ACHN (cell line): ENCODE data around the gene SOX8.
A peak's percentile ranks its signal among the peaks of the same experiment; 100 is the strongest.
"Not testable (repeated sequence)": the region's sequence is repeated elsewhere in the genome, so short reads cannot be mapped to it uniquely, and the experiment has no call there.

Experiments used
- DNase-seq: peaks from one replicate; pipeline ENCODE4 v3.0.0-alpha.2; 2015
- in situ Hi-C: cut with HindIII; loops from 2 replicates; pipeline ENCODE4 v1.10.0; 2017; ENCODE audit warnings: low sequenced_read_pairs, low pct_ligation_motif_present, low pct_unique_long_range_greater_than_20kb

Gene SOX8

GRCh38 chr16:1012135-1012534 lies 30.6 kb downstream of the SOX8 start:
- in situ Hi-C loops: no loop called here
- no peak for DNase-seq

DNA sequence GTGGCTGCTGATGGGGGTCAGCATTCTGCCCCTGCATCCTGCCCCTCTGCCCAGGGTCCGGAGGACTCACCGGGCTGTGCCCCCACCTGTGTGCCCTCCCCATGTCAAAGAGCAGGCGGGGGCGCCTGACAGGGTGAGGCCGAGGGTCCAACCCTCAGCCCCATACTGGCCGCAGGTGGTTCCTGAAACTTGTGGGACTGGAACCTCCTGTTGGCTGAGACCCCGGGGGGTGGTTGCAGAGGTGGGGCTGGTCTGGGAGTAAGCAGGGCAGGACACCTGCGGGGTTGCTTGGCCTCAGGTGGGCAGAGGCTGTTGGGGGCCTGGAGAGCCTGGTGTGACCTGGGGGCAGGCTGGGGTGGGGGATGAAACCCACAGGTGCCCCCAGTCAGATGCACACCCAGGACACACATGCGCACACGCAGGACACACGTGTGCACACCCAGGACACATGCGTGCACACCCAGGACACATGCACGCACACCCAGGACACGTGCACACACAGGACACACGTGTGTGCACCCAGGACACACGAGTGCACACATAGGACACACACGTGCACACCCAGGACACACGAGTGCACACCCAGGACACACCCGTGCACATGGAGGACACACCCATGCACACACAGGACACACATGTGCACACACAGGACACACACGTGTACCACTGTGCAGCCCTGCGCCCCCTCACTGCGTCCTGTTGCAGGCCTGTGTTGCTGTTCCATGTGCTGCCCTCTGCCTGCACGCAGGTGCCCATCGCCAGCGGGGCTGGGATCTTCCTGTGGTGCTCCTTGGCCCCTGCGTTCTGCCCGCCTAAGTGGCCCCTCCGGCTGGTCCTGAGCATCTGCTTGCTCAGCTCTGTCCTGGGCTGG lies 31.4 kb downstream of the SOX8 start:
- DNase-seq: no peak
- in situ Hi-C loops: no loop called here

GRCh38 chr16:1013593-1013900 lies 32.0 kb downstream of the SOX8 start:
- in situ Hi-C loops: no loop called here
- no peak for DNase-seq

DNA sequence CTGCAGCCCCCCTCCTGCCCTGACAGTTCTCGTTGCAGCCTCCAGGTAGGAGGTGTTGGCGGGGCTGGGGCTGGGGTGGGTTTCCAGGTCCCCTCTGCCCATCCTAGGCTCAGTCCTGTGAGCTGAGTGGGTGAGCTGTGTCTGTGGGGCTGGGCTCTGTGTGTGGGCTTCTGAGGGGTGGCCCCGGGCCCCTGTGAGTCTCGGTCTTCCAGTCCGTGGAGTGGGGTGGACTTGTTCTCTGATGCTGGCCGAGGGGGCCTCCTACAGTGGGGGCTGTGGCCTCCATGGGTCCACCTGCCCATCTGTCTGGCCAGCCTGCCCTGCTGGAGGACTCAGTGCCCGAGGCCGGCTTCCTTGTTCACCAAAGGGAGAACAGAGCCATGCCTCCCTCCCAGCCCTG lies 32.7 kb downstream of the SOX8 start:
- in situ Hi-C loops: no loop called here
- no peak for DNase-seq

GRCh38 chr16:1014771-1015495 lies 33.4 kb downstream of the SOX8 start:
- in situ Hi-C loops: no loop called here

DNA sequence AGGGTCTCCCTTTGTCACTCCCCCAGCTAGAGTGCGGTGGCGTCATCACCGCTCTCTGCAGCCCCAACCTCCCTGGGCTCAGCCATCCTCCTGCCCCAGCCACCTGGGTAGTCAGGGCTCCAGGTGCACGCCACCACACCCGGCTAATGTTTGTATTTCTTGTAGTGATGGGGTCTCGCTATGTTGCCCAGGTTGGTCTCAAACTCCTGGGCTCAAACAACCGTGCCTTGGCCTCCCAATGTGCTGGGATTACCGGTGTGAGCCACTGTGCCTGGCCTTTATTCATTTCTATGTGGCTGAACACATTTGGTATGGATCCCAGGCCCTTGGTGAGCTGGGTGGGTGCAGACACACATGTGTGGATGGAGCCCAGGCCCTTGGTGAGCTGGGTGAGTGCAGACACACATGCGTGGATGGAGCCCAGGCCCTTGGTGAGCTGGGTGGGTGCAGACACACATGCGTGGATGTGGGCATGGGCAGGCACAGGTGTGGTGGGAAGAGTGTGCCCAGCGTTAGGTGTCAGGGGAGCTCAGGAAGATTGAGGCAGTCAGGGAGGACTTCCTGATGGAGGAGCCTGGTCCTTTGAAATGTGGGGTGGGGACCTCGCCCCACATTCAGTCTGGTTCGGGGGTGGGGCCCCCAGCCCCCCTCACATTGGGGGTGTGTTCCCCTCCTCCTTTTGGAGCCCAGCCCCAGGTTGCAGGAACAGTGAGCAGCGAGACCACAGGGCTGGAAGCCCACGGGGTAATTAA lies 37.1 kb downstream of the SOX8 start:
- no peak for DNase-seq
- in situ Hi-C loops: no loop called here

More at GRCh38 chr16:1014771-1015495, 33.4 kb downstream of the SOX8 start:
- no peak for DNase-seq

DNA sequence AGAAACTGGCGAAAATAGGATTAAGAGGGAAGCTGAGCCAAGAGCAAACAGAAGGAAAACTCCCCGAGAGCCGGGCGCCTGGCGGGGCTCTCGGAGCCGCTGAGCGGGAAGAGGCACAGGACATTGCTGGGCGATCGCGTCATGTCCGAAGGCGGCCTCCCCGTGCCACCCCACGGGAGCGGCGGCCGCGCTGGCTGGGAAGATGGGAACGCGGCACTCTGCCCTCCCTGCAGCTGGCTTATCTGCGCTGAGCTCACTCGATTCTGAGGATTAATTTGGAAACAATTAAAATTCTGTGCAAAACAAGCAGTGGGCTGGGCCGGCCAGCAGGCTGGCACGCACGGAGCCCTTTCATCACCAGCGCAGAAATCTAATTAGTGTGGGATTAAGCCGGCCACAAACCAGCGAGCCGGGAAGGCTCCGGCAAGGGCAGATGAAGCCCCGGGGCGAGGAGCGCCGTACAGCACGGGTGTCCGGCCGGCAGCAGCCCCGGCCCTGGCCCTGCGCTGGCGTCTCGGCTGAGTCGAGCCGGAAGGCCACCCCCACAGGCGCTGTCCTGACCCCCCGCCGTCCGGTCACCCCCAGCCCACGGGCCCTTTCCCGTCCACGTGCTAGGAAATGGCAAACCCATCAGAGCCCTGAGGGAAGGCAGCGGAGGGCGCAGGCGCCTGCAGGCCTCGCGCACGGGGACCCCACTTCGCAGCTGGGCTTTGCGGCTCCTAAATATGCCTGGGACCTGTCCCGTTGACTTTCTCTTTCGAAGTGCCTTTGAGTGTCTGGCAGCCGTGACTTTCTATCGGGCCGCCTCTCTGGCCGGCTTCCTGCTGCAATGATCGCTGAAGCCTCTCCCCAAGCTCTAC lies 37.9 kb downstream of the SOX8 start:
- in situ Hi-C loops: no loop called here
- DNase-seq: peak; percentile 54

DNA sequence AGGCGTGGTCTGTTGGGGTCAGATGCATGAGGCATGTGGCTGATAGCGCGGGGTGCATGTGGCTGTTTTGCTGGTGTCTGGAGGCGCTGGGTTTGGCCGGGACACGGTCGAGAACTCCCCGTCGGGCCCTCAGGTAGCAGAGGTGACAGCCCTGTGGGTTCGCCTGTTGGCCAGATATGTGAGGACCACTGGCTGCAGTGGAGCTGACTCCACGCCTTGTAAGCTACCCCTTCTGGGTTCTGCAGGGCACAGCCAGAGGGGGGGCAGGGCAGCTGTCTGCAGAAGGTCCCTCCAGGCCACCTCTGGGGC lies 38.5 kb downstream of the SOX8 start:
- DNase-seq: no peak
- in situ Hi-C loops: no loop called here

- in situ Hi-C loops: no loop called here
- no peak for DNase-seq
Measured at GRCh38 chr16:1020591-1020990, 39.0 kb downstream of the SOX8 start.

DNA sequence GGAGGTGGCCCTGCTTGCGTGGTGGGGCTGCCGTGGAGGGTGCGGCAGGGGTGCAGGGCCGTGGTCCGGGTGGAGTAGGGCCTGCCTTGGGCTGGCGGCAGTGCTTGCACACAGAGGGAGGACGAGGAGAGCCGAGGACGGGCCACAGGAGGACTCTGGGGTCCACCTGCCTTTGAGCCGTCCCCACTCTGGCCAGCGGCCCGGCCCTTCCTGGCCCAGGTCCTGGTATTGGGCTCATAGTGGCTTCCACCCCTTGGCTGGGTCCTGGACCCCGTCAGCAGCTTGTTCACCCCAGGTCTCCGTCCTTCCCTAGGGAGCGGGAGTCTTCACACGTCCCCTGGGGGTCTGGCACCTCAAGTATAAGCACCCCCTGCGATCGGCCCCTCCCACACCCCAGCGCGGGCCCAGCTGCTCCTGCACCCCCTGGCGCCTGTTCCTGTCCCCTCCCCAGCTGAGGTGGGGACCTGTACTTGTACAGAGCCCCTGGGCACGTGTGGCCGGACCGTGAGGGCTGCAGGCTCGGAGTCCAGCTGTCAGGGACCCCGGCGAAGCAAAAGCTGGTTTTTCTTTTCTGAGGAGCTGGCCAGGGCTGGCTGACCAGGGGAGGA lies 40.1 kb downstream of the SOX8 start:
- in situ Hi-C loops: no loop called here
- DNase-seq: no peak

DNA sequence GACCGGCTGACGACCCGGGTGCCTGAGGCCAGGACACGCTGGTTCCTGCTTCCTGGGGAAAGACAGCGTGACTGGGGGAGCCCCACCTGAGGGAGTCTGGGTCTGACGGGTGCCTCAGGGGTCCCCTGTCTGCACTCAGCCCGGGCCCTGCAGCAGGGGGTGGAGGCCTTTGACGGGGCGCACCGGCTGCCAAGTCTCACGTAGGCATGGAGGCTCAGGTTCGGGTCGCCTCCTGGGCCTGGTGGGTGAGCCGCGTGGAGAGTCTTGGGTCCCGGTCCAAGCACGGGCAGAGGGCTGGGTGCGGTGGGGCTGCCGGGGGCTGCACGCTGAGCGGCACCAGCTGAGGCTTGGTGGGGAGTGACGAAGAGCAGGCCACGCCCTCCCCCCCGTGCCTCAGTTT lies 40.9 kb downstream of the SOX8 start:
- DNase-seq: no peak
- in situ Hi-C loops: no loop called here

DNA sequence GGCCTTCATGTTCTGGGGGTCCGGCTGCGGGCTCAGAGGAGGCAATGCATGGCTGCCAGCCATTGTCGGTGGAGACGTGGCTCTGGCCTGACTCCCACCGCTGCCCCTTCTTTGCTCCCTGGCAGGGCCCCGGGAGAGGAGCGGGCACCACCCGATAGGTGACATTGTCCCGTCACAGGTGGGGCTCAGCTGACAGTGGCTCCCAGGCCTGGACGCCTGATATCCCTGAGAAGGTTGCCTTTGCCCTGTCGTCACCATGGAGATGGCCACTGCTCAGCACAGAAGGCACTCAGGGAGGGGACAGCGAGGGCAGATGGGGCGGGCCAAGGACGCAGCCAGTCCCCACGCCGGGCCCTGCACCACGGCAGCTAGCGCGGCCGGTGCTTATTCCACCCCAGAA lies 42.6 kb downstream of the SOX8 start:
- no peak for DNase-seq
- in situ Hi-C loops: no loop called here

- in situ Hi-C loops: not testable (repeated sequence)
- DNase-seq: peak; percentile 24
Measured at GRCh38 chr16:1025183-1025809, 43.7 kb downstream of the SOX8 start.

- DNase-seq: no peak
- in situ Hi-C loops: no loop called here
Measured at GRCh38 chr16:1026057-1026783, 44.6 kb downstream of the SOX8 start.

DNA sequence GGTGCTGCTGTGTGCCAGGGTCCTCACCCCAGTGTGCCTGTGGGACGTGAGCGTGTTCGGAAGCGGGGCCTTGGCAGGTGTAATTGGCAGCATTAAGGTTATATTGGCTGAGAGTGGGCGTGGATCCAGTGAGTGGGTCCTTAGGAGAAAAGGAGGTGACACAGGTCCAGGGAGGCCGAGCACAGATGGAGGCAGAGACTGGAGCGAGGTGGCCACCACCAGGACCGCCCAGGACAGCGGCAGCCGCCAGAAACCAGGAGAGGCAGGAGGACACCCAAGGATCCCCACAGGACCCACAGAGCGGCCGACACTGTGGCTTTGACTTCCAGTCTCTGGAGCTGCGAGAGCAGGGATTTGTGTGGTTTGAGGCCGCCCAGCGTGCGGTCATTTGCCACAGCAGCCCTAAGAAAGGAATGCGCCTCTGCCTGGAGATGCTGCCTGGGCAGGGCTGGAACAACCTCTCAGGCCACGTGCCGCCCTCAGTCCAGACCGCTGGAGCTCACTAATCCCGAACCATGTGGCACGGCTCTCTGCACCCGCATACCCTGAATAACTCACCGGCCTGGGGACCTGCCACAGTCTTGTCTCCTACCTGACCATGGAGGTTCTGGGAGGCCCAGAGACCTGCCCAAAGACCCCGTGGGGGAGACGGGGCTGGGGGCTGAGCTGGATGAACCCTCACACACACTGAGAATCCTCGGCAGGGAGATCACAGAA lies 45.4 kb downstream of the SOX8 start:
- in situ Hi-C loops: no loop called here

GRCh38 chr16:1027501-1027815 lies 45.9 kb downstream of the SOX8 start:
- in situ Hi-C loops: no loop called here
- no peak for DNase-seq

More for the DNA sequence above, 45.4 kb downstream of the SOX8 start:
- DNase-seq: no peak

- no peak for DNase-seq
- in situ Hi-C loops: no loop called here
Measured at GRCh38 chr16:1028056-1028455, 46.5 kb downstream of the SOX8 start.
